ENCODE data around the gene SEC14L2.

SEC14L2 gene

DNA sequence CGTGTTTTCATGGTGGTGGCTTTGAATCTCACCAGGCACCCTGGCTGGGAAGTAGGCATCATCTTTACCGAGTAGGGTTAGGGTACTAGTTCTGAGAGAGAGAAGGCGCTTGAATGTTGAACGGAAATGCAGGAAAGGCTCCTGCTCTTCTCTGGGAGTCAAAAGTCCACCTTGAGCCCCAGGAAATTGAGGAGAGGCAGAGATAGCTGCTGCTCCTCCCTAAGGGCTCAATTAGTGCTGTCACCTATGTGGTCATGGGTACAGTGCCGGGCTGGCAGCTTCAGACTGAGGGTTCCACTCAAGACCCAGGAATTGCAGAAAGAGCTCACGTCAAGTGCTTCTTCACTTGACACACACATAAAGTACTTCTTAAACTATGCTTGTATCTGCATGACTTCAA is 38.3 kb upstream of the SEC14L2 start:
- no peak for ATAC-seq (ENCODE audit: low read depth)
- Histone ChIP-seq H3K9me3 (ENCODE audit: severe bottlenecking) (no peaks in the 10 kb centered on the region), H3K27ac (ENCODE audit: poor library complexity, severe bottlenecking) (no peak overlapping the region), H3K4me3 (ENCODE audit: severe bottlenecking) (no peak overlapping the region), H3K27me3 (ENCODE audit: insufficient read depth, poor library complexity, severe bottlenecking) (no peaks in the 10 kb centered on the region), H3K4me1 (ENCODE audit: insufficient read depth, poor library complexity, severe bottlenecking) (peaks cover 5% of the 10 kb centered on the region), H3K36me3 (ENCODE audit: low read depth) (peaks cover 12% of the 10 kb centered on the region; the same call in 1 of the 2 replicates)
- DNase-seq (ENCODE audit: low spot score): no peak
- TF ChIP-seq, protein P1, sequence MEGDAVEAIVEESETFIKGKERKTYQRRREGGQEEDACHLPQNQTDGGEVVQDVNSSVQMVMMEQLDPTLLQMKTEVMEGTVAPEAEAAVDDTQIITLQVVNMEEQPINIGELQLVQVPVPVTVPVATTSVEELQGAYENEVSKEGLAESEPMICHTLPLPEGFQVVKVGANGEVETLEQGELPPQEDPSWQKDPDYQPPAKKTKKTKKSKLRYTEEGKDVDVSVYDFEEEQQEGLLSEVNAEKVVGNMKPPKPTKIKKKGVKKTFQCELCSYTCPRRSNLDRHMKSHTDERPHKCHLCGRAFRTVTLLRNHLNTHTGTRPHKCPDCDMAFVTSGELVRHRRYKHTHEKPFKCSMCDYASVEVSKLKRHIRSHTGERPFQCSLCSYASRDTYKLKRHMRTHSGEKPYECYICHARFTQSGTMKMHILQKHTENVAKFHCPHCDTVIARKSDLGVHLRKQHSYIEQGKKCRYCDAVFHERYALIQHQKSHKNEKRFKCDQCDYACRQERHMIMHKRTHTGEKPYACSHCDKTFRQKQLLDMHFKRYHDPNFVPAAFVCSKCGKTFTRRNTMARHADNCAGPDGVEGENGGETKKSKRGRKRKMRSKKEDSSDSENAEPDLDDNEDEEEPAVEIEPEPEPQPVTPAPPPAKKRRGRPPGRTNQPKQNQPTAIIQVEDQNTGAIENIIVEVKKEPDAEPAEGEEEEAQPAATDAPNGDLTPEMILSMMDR (IDR thresholded peaks at IDR 0.05; ENCODE audit: poor library complexity, severe bottlenecking): no peak

DNA sequence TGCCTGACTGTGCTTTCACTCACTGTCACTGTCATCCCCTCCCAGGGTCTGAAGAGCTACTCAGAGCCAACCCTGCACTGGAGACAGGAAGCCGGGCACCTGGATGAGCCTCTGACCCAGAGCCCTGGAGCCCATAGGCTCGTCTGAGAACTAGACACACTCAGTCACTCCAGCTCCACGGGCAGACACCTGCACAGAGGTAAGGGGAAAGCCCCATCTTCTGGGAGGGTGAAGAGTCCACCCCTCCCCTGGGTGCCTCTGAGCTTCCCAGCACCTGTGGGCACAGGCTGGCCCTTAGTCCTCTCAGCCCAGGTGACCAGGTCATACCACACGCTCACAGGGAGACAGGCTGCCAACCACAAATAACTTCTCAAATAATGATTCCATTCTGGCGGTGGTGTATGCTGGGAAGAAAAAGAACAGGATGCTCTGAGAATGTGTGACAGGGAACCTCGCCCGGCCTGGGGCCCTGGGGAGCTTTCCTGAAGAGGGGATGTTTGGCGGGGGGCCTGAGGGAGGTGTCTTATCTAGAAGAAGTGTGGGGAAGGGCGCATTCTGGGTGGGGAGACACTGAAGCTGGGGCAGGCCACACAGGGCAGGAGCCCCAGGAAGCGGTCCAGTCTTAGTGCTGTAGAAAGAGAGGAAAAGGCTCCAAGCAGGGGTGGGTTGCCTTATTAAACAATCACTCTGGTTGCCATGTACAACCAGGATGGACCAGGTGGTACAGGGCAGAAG is 34.7 kb upstream of the SEC14L2 start:
- H3K27me3 ChIP-seq (ENCODE audit: insufficient read depth, poor library complexity, severe bottlenecking): no peaks in the 10 kb centered on the region
- H3K36me3 ChIP-seq (ENCODE audit: low read depth): no peaks in the 10 kb centered on the region
- no peaks in the 10 kb centered on the region for H3K9me3 ChIP-seq (ENCODE audit: severe bottlenecking)
- DNase-seq (ENCODE audit: low spot score) (no peak), ATAC-seq (ENCODE audit: low read depth) (no peak)
- no peak overlapping the region for H3K4me3 ChIP-seq (ENCODE audit: severe bottlenecking)
- TF ChIP-seq, protein P1 (IDR thresholded peaks at IDR 0.05; ENCODE audit: poor library complexity, severe bottlenecking): no peak
- no peak overlapping the region for H3K27ac ChIP-seq (ENCODE audit: poor library complexity, severe bottlenecking)
- no peaks in the 10 kb centered on the region for H3K4me1 ChIP-seq (ENCODE audit: insufficient read depth, poor library complexity, severe bottlenecking)

DNA sequence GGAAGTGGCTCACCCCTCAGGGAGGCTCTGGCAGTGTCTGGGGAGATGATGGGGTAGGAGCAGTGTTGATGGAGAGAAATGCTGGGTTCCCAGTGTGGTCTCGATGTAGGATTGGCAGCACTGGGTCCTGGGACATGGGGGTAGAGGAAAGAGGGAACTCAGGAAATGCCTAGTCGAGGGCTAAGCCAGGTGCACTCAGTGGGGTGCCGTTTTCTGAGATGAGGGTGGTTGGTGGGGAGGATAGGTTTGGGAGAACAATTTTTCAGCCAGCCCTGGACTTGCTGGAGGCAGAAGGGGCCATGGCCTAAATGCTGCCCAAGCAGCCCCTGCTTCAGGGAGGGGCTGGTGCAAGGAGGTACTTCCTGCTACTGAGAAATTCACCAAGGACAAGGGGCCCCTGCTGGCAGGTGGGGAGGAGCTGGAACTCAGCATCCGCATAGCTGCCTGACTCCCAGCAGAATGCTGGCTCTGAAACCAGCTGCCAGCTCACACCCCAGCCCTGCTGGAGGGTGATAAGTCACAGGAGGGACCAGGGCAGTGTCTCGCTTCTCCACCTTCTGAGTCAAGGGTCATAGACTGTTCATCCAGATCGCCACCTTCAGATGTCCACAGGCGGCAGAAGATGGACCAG is 34.1 kb upstream of the SEC14L2 start:
- Histone ChIP-seq H3K9me3 (ENCODE audit: severe bottlenecking) (no peaks in the 10 kb centered on the region), H3K27ac (ENCODE audit: poor library complexity, severe bottlenecking) (no peak overlapping the region)
- DNase-seq (ENCODE audit: low spot score): no peak

DNA sequence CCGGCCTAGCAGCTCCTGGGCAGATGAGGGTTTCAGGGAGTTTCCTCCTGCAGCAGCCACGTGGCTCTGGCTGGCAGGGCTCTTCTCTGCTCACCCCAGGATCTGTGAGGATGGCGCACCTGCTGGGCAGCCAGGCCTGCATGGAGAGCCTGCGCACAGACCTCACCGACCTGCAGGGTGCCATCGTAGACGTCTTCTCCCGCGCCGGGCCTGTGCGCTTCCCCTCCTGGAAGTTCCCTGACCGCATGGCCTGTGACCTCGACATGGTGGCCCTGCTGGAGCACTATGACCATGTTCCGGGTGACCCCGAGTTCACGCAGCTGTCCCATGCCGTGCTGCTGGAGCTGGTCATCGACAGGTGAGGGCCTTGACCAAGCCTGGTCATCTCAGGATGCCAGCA is 30.9 kb upstream of the SEC14L2 start:
- no peak overlapping the region for H3K27ac ChIP-seq (ENCODE audit: poor library complexity, severe bottlenecking)
- DNase-seq (ENCODE audit: low spot score) (no peak), ATAC-seq (ENCODE audit: low read depth) (no peak)
- TF ChIP-seq, protein P1 (IDR thresholded peaks at IDR 0.05; ENCODE audit: poor library complexity, severe bottlenecking): no peak
- no peak overlapping the region for H3K4me3 ChIP-seq (ENCODE audit: severe bottlenecking)
- H3K4me1 ChIP-seq (ENCODE audit: insufficient read depth, poor library complexity, severe bottlenecking): no peaks in the 10 kb centered on the region
- no peaks in the 10 kb centered on the region for H3K36me3 ChIP-seq (ENCODE audit: low read depth)
- H3K27me3 ChIP-seq (ENCODE audit: insufficient read depth, poor library complexity, severe bottlenecking): no peaks in the 10 kb centered on the region
- H3K9me3 ChIP-seq (ENCODE audit: severe bottlenecking): no peaks in the 10 kb centered on the region

More for the DNA sequence above, 34.1 kb upstream of the SEC14L2 start:
- Histone ChIP-seq H3K36me3 (ENCODE audit: low read depth) (no peaks in the 10 kb centered on the region), H3K4me1 (ENCODE audit: insufficient read depth, poor library complexity, severe bottlenecking) (no peaks in the 10 kb centered on the region), H3K27me3 (ENCODE audit: insufficient read depth, poor library complexity, severe bottlenecking) (no peaks in the 10 kb centered on the region), H3K4me3 (ENCODE audit: severe bottlenecking) (no peak overlapping the region)
- no peak; the same call in 2 of the 3 replicates for ATAC-seq (ENCODE audit: low read depth)
- TF ChIP-seq, protein P1 (IDR thresholded peaks at IDR 0.05; ENCODE audit: poor library complexity, severe bottlenecking): no peak

DNA sequence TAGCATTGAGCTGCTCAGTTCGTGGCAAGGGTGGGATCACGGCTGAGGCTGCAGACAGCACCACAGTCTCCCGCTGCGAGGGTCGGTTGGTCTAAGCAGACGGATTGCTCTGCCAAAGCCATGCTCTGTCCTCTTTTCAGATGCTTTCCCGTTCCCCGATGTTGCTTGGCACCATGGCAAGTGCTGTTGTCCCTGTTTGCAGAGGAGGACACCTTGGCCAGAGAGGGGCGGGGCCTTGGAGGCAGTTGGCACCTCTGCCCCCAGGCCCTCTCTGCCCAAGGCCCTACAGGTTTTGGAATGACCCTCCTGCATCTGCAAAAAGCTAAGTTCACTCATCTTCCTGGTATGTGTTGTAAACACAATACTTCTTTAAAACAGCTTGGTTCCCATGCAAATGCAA is 28.4 kb upstream of the SEC14L2 start:
- Histone ChIP-seq H3K36me3 (ENCODE audit: low read depth) (no peaks in the 10 kb centered on the region), H3K27ac (ENCODE audit: poor library complexity, severe bottlenecking) (no peak overlapping the region), H3K9me3 (ENCODE audit: severe bottlenecking) (no peaks in the 10 kb centered on the region), H3K27me3 (ENCODE audit: insufficient read depth, poor library complexity, severe bottlenecking) (no peaks in the 10 kb centered on the region), H3K4me3 (ENCODE audit: severe bottlenecking) (no peak overlapping the region), H3K4me1 (ENCODE audit: insufficient read depth, poor library complexity, severe bottlenecking) (no peaks in the 10 kb centered on the region)
- no peak for DNase-seq (ENCODE audit: low spot score)
- TF ChIP-seq, protein P1 (IDR thresholded peaks at IDR 0.05; ENCODE audit: poor library complexity, severe bottlenecking): no peak
- no peak for ATAC-seq (ENCODE audit: low read depth)
